ENCODE measurements around the gene ERO1B.
A peak's percentile ranks its signal among the peaks of the same experiment; 100 is the strongest.

Gene ERO1B

GRCh38 chr1:236292425-236292824 is 10.7 kb upstream of the ERO1B start:
- DNase-seq: no peak

- DNase-seq: peak in 1 of 2 experiments; percentile 3
Measured at GRCh38 chr1:236289492-236290131, 7.9 kb upstream of the ERO1B start.

- DNase-seq: no peak
Measured at GRCh38 chr1:236288620-236288976, 6.8 kb upstream of the ERO1B start.

GRCh38 chr1:236287757-236288619 is 6.2 kb upstream of the ERO1B start:
- no peak for DNase-seq

DNA sequence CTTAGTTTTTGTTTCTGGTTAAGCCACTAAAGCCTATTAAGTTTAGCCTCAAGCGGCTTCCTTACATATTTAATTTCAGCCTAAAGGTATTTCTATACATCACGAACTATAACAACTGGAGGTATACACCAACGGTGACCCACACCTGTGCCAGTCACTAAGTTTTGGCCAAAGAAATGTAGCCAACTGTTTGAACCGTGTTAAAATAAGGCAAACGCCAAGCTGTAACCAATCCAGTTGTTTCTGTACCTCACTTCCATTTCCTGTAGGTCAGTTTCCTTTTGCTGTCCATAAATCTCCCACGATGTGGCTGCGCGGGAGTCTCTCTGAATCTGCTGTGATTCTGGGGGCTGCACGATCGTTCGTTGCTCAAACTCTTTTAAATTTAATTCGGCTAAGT is 5.6 kb upstream of the ERO1B start:
- no peak for DNase-seq

GRCh38 chr1:236284291-236284721 is 2.5 kb upstream of the ERO1B start:
- no peak for DNase-seq

GRCh38 chr1:236282719-236283118 is 961 bp upstream of the ERO1B start:
- no peak for DNase-seq

GRCh38 chr1:236282425-236282716 is 613 bp upstream of the ERO1B start:
- DNase-seq: peak in 1 of 2 experiments; percentile 30

GRCh38 chr1:236281198-236281653 is 532 bp downstream of the ERO1B start:
- DNase-seq: peak; percentile 4 to 29

GRCh38 chr1:236280438-236281197 is 1.1 kb downstream of the ERO1B start:
- peak; percentile 12 to 48 for DNase-seq

DNA sequence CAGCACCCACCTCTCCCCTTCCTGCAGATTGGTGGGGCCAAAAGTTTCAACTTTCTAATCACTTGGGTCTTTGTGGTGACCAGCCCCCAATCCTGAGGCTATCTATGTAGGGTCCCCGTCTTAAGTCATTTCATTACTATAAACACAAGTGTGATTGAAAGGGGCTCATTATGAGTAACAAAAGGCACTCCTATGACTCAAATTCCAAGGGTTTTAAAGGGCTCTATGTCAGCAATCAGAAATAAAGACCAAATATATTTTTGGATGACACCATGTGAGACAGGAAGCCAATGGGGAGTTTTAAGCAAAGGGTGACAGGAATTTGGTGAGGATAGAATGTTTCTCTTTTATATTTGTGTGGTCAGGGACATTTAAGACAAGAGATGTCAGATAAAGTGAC is 6.2 kb downstream of the ERO1B start:
- DNase-seq: no peak

DNA sequence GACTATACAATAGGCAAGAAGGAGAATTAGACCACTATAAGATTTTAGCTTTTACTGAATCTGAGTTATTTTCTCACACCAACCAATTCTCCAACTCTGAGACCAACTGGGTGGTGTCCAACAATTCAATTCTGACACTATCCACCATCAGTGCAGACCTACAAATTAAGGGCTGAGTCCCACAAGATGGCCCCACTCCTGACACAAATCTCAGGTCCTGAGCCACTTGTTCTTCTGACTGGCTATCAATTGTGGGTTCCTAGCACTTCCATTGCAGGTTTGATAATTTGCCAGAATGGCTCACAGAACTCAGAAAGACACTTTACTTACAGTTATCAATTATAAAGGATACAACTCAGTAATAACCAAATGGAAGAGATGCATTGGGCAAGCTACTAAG is 6.7 kb downstream of the ERO1B start:
- no peak for DNase-seq

DNA sequence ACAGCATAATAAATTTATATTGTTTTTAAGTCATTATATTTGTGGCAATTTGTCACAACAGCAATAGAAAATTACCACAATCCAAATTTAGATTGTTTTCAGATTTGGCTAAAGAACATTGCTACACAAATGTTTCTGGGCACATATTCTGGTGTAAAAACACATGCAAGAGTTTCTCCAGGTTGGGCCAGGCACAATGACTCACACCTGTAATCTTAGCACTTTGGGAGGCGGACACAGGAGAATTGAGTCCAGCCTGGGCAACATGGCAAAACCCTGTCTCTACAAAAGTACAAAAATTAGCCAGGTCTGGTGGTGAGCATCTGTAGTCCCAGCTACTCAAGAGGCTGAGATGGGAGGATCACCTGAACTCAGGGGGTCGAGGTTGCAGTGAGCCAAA is 8.4 kb downstream of the ERO1B start:
- DNase-seq: no peak

GRCh38 chr1:236269439-236269838 is 12.3 kb downstream of the ERO1B start:
- DNase-seq: no peak

GRCh38 chr1:236261898-236262297 is 19.9 kb downstream of the ERO1B start:
- no peak for DNase-seq

GRCh38 chr1:236261033-236261432 is 20.7 kb downstream of the ERO1B start:
- no peak for DNase-seq

GRCh38 chr1:236259043-236259442 is 22.7 kb downstream of the ERO1B start:
- DNase-seq: no peak

- no peak for DNase-seq
Measured at GRCh38 chr1:236258114-236258622, 23.6 kb downstream of the ERO1B start.

DNA sequence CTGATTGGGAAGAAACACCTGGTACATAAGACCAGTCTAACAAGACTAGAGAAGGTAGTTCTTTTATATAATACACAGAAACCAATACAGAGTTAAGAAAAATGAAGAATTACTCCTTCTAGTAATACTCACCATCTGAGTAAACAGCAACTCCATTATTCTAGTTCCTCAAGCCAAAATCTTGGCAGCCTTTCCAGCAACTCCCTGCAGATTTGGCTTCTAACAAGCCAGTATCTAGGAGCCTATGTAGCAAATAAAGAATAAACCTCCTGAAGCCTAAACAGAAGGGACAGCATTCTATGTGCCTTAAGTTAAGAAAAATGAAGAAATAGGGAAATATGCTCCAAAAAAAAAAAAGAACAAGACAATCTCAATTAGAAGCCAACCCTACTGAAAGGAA is 24.5 kb downstream of the ERO1B start:
- no peak for DNase-seq

DNA sequence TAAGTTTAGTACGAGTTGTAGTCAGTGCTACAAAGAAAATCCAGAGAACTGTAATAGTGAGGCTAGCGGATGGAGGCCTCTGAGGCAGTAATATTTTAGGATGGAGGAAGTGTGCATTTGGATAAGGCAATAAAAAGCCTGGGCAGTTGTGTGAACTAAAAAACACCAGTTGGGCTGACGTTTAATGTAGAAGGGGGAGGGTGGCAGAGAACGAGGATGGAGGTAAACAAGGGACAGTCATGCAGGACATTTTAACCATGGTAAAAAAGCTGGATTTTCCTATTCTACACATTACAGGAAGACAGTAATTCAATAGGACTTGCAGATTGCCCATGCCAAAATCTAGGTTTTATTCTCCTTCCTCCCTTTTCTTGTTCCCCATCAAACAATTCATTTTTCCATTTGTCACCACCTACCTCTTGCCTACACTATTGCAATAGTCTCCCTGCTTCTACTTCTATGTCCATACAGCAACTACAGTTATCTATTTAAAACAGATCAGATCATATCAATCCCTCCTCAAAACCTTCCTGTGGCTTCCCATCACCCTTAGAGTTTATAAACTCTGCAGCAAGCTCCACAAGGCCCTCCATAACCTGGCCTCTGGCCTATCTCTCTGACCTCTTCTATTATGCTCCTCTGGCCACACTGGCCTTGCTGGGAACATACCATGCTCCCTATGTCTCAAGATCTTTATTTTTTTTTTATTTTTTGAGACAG is 27.7 kb downstream of the ERO1B start:
- no peak for DNase-seq

DNA sequence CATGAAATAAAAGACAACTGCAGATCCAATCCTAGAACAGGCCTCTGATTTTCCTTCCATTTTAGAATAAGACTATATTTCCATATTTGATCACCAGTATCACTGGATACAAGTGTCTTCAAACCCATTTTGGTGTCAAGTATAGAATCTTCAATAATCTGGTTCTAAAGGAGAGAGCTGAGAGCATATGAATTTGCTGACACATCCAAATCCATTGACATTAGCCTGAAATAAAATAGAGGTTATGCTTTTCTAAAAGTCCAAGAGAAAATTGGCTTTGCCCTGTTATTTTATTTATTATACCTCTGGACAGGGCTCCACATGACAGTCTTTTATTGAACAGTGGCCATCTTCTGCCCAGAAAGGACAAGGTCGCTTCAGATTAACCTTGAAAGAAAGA is 28.6 kb downstream of the ERO1B start:
- no peak for DNase-seq

DNA sequence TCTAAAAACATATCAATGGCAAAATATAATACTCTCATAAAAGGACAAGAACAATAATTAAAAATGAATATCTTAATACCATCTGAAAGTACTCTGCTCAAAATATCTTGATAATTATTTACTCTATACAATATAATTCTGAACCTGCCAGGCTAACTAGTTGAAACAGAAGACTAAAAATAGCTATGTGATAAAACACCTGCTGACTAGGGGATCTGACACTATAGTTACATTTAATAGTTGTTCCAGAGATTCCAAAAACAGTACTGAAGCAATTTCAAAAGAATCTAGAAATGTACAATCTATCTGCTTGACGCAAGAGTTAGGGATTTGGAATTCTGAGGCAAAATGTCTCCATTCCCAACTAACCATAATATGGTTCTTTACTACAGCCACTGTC is 30.2 kb downstream of the ERO1B start:
- DNase-seq: no peak

- DNase-seq: no peak
Measured at GRCh38 chr1:236247286-236247685, 34.5 kb downstream of the ERO1B start.
